MM.1S (cell line): ENCODE results near the gene NANOGP8.

Source experiments
- CTCF ChIP-seq: fragments of 300-600 bp; sonication (generic); IDR thresholded peaks from 2 replicates; pipeline ENCODE4 v1.5.1; 2016; ENCODE audit warnings: antibody characterized with exemption, low read length, mixed read lengths
- EZH2 ChIP-seq: fragments of 300-600 bp; sonication (generic); optimal IDR thresholded peaks from 2 replicates; pipeline ENCODE3; 2017; ENCODE audit warnings: low read depth, mild to moderate bottlenecking, antibody characterized with exemption, low read length, mixed read lengths
- EZH2phosphoT487 ChIP-seq: fragments of 300-600 bp; sonication (generic); IDR thresholded peaks from 2 replicates; pipeline ENCODE4 v1.6.1; 2018; ENCODE audit warnings: antibody characterized with exemption, low read length

GRCh38 chr15:35055416-35056105 lies 29.5 kb downstream of the NANOGP8 start:
- TF ChIP-seq CTCF (no peak), EZH2 (no peak), EZH2phosphoT487 (no peak)
